Suppressor macrophage (primary cell): Measurements from ENCODE around the gene PNPO.
"Not testable (repeated sequence)": the region's sequence is repeated elsewhere in the genome, so short reads cannot be mapped to it uniquely, and the experiment has no call there.

Experiments
- DNase-seq, 4 experiments: peaks; one replicate each; pipeline ENCODE4 v3.0.0-alpha.2; 2020 to 2022

Gene PNPO

GRCh38 chr17:47978324-47978723 is 37.0 kb downstream of the PNPO start:
- DNase-seq, result peak; percentile 78 to 85 (median 80)

- no peak for DNase-seq
Observed at GRCh38 chr17:47980541-47980940, 39.2 kb downstream of the PNPO start.

GRCh38 chr17:47981462-47981861 is 40.1 kb downstream of the PNPO start:
- peak in 2 of 4 experiments; percentile 46 to 47 for DNase-seq

GRCh38 chr17:47982091-47982617 is 40.8 kb downstream of the PNPO start:
- no peak for DNase-seq

GRCh38 chr17:47982645-47983390 is 41.4 kb downstream of the PNPO start:
- peak; percentile 50 to 72 (median 68) for DNase-seq

- DNase-seq, result peak; percentile 25 to 56 (median 40)
Observed at GRCh38 chr17:47983492-47984223, 42.3 kb downstream of the PNPO start.

GRCh38 chr17:47986520-47986919 is 45.1 kb downstream of the PNPO start:
- DNase-seq, result no peak

- DNase-seq, result no peak
Observed at GRCh38 chr17:47987240-47987835, 46.0 kb downstream of the PNPO start.

GRCh38 chr17:47988445-47988844 is 47.1 kb downstream of the PNPO start:
- DNase-seq, result not testable (repeated sequence)

- no peak for DNase-seq
Observed at GRCh38 chr17:47989159-47989558, 47.8 kb downstream of the PNPO start.

GRCh38 chr17:47989700-47990099 is 48.3 kb downstream of the PNPO start:
- DNase-seq, result no peak

GRCh38 chr17:47990962-47991731 is 49.8 kb downstream of the PNPO start:
- peak in 2 of 4 experiments; percentile 42 to 45 for DNase-seq

- DNase-seq, result peak in 3 of 4 experiments; percentile 46 to 57 (median 53)
Observed at GRCh38 chr17:47992216-47992615, 50.8 kb downstream of the PNPO start.

- no peak for DNase-seq
Observed at GRCh38 chr17:47993031-47993564, 51.7 kb downstream of the PNPO start.

GRCh38 chr17:47993964-47994363 is 52.6 kb downstream of the PNPO start:
- DNase-seq, result no peak

GRCh38 chr17:47994724-47995123 is 53.4 kb downstream of the PNPO start:
- no peak for DNase-seq

GRCh38 chr17:47995241-47995935 is 54.0 kb downstream of the PNPO start:
- DNase-seq, result no peak

- DNase-seq, result no peak
Observed at GRCh38 chr17:47996201-47996600, 54.8 kb downstream of the PNPO start.

GRCh38 chr17:47997586-47997985 is 56.2 kb downstream of the PNPO start:
- peak; percentile 48 to 73 (median 70) for DNase-seq

GRCh38 chr17:47998044-47998443 is 56.7 kb downstream of the PNPO start:
- no peak for DNase-seq
